Osteoblast (primary cell): Measurements from ENCODE around the gene MYCN. TPM values are rescaled to one million over a fixed set of nuclear protein-coding genes. Genes with fewer than 3 reads are reported as not detected.
A peak's percentile ranks its signal among the peaks of the same experiment; 100 is the strongest.
"Not testable (repeated sequence)": the region's sequence is repeated elsewhere in the genome, so short reads cannot be mapped to it uniquely, and the experiment has no call there.

Source experiments
- DNase-seq: peaks from one replicate; pipeline ENCODE4 v3.0.0; 2011; ENCODE audit warnings: low spot score, mixed read lengths; ENCODE audit not compliant: insufficient read length; ENCODE audit errors: missing footprints
- H2AFZ ChIP-seq: 2 replicates; pipeline ENCODE4 v1.6.0; 2011; ENCODE audit warnings: mild to moderate bottlenecking, low read length
- H3K27ac ChIP-seq: 2 replicates; pipeline ENCODE4 v1.5.1; 2011; ENCODE audit warnings: mild to moderate bottlenecking, low read depth, low read length, moderate library complexity
- H3K27me3 ChIP-seq: 2 replicates; pipeline ENCODE4 v1.6.0; 2012; ENCODE audit warnings: mild to moderate bottlenecking, control low read depth, inconsistent platforms, low read length, moderate library complexity; ENCODE audit not compliant: insufficient read depth
- H3K36me3 ChIP-seq: 2 replicates; pipeline ENCODE4 v1.5.1; 2011; ENCODE audit warnings: mild to moderate bottlenecking, low read length, control low read depth, moderate library complexity; ENCODE audit not compliant: insufficient read depth
- H3K4me1 ChIP-seq: 2 replicates; pipeline ENCODE4 v1.5.1; 2011; ENCODE audit warnings: mild to moderate bottlenecking, low read length, control low read depth, moderate library complexity; ENCODE audit not compliant: insufficient read depth
- H3K4me2 ChIP-seq: 2 replicates; pipeline ENCODE4 v1.6.0; 2011; ENCODE audit warnings: mild to moderate bottlenecking, low read length; ENCODE audit not compliant: insufficient read depth
- H3K4me3 ChIP-seq: fragments of 200-600 bp; sonication (generic); 3 replicates; pipeline ENCODE4 v1.5.1; 2012; ENCODE audit warnings: mild to moderate bottlenecking, low read length, inconsistent platforms; ENCODE audit not compliant: insufficient read depth
- H3K79me2 ChIP-seq: 2 replicates; pipeline ENCODE4 v1.6.0; 2012; ENCODE audit warnings: mild to moderate bottlenecking, low read length, control low read depth, inconsistent platforms; ENCODE audit not compliant: insufficient read depth
- H3K9me3 ChIP-seq: 2 replicates; pipeline ENCODE4 v1.5.1; 2011; ENCODE audit warnings: low read depth, low read length, control low read depth
- H4K20me1 ChIP-seq: 2 replicates; pipeline ENCODE4 v1.6.0; 2012; ENCODE audit warnings: mild to moderate bottlenecking, low read length, control low read depth; ENCODE audit not compliant: insufficient read depth
- total RNA-seq: library from RNA; depleted of rRNA; stranded (reverse); fragments of >200 nt; gene quantifications from 2 replicates; pipeline ENCODE4 v1.2.3, GENCODE V29; 2012
- TF ChIP-seq, protein P1 (sequence below): IDR thresholded peaks from 2 replicates; pipeline ENCODE4 v1.5.1; 2011; ENCODE audit warnings: mild to moderate bottlenecking, low read depth, low read length, moderate library complexity; ENCODE audit errors: extremely low read depth

MYCN gene
- total RNA-seq, 1 donor: not detected

- Histone ChIP-seq H3K4me1 (no peaks in the 10 kb centered on the region), H3K27ac (no peak overlapping the region), H3K27me3 (no peaks in the 10 kb centered on the region), H2AFZ (peak overlapping the region; percentile 65), H3K36me3 (no peaks in the 10 kb centered on the region), H3K79me2 (no peaks in the 10 kb centered on the region), H3K4me3 (no peak overlapping the region), H3K9me3 (no peaks in the 10 kb centered on the region), H4K20me1 (no peaks in the 10 kb centered on the region), H3K4me2 (peak overlapping the region; percentile 28)
- TF ChIP-seq, protein P1, sequence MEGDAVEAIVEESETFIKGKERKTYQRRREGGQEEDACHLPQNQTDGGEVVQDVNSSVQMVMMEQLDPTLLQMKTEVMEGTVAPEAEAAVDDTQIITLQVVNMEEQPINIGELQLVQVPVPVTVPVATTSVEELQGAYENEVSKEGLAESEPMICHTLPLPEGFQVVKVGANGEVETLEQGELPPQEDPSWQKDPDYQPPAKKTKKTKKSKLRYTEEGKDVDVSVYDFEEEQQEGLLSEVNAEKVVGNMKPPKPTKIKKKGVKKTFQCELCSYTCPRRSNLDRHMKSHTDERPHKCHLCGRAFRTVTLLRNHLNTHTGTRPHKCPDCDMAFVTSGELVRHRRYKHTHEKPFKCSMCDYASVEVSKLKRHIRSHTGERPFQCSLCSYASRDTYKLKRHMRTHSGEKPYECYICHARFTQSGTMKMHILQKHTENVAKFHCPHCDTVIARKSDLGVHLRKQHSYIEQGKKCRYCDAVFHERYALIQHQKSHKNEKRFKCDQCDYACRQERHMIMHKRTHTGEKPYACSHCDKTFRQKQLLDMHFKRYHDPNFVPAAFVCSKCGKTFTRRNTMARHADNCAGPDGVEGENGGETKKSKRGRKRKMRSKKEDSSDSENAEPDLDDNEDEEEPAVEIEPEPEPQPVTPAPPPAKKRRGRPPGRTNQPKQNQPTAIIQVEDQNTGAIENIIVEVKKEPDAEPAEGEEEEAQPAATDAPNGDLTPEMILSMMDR: no peak
- DNase-seq: peak; percentile 80
These were observed 28.1 kb upstream of the MYCN start for GRCh38 chr2:15912203-15912602.

- H3K79me2 ChIP-seq: no peaks in the 10 kb centered on the region
- no peak overlapping the region for H2AFZ ChIP-seq
- no peak overlapping the region for H3K4me3 ChIP-seq
- H3K36me3 ChIP-seq: no peaks in the 10 kb centered on the region
- no peak overlapping the region for H3K27ac ChIP-seq
- H3K9me3 ChIP-seq: no peaks in the 10 kb centered on the region
- no peak overlapping the region for H3K4me2 ChIP-seq
- TF ChIP-seq, protein P1: no peak
- H3K27me3 ChIP-seq: no peaks in the 10 kb centered on the region
- no peaks in the 10 kb centered on the region for H4K20me1 ChIP-seq
- DNase-seq: no peak
- H3K4me1 ChIP-seq: no peaks in the 10 kb centered on the region
These were observed 27.2 kb upstream of the MYCN start for GRCh38 chr2:15913146-15913545.

GRCh38 chr2:15914596-15915385 lies 25.6 kb upstream of the MYCN start:
- Histone ChIP-seq H3K27ac (no peak overlapping the region), H3K4me2 (no peak overlapping the region), H2AFZ (no peak overlapping the region), H3K36me3 (no peaks in the 10 kb centered on the region), H3K4me1 (no peaks in the 10 kb centered on the region), H3K27me3 (no peaks in the 10 kb centered on the region), H3K79me2 (no peaks in the 10 kb centered on the region), H3K4me3 (no peak overlapping the region), H3K9me3 (no peaks in the 10 kb centered on the region), H4K20me1 (no peaks in the 10 kb centered on the region)
- TF ChIP-seq, protein P1: no peak
- DNase-seq: no peak

GRCh38 chr2:15915546-15915945 lies 24.8 kb upstream of the MYCN start:
- H3K27me3 ChIP-seq, H4K20me1 ChIP-seq, H3K4me1 ChIP-seq, H2AFZ ChIP-seq, H3K9me3 ChIP-seq, H3K27ac ChIP-seq, H3K4me3 ChIP-seq, H3K36me3 ChIP-seq, H3K4me2 ChIP-seq, DNase-seq, H3K79me2 ChIP-seq: not testable (repeated sequence)
